HEK293 (cell line): ENCODE results near the gene MAP3K12.

Experiments
- MZF1 ChIP-seq: fragments of 450-650 bp; formaldehyde crosslinking; IDR thresholded peaks from 2 replicates; pipeline ENCODE4 v1.5.1; 2017; ENCODE audit warnings: missing biosample characterization, missing genetic modification characterization, borderline replicate concordance
- RBAK ChIP-seq: fragments of 450-650 bp; formaldehyde crosslinking; IDR thresholded peaks from 2 replicates; pipeline ENCODE4 v1.5.1; 2016; ENCODE audit warnings: missing biosample characterization, missing genetic modification characterization
- YY1 ChIP-seq: fragments of 450-650 bp; formaldehyde crosslinking; IDR thresholded peaks from 2 replicates; pipeline ENCODE4 v1.5.1; 2018; ENCODE audit warnings: missing biosample characterization, missing genetic modification characterization
- YY2 ChIP-seq: fragments of 450-650 bp; formaldehyde crosslinking; IDR thresholded peaks from 2 replicates; pipeline ENCODE4 v1.5.1; 2016; ENCODE audit warnings: missing biosample characterization, missing genetic modification characterization
- ZBTB8A ChIP-seq: fragments of 450-650 bp; formaldehyde crosslinking; IDR thresholded peaks from 2 replicates; pipeline ENCODE4 v1.5.1; 2016; ENCODE audit warnings: missing biosample characterization, missing genetic modification characterization
- ZNF121 ChIP-seq: fragments of 450-650 bp; formaldehyde crosslinking; IDR thresholded peaks from 2 replicates; pipeline ENCODE4 v1.5.1; 2016; ENCODE audit warnings: missing biosample characterization, missing genetic modification characterization
- ZNF138 ChIP-seq: fragments of 450-650 bp; formaldehyde crosslinking; IDR thresholded peaks from 2 replicates; pipeline ENCODE4 v1.5.1; 2016; ENCODE audit warnings: missing biosample characterization, missing genetic modification characterization, borderline replicate concordance
- ZNF155 ChIP-seq: fragments of 450-650 bp; formaldehyde crosslinking; IDR thresholded peaks from 2 replicates; pipeline ENCODE4 v1.5.1; 2016; ENCODE audit warnings: missing biosample characterization, missing genetic modification characterization
- ZNF16 ChIP-seq: fragments of 450-650 bp; formaldehyde crosslinking; IDR thresholded peaks from 2 replicates; pipeline ENCODE4 v1.5.1; 2016; ENCODE audit warnings: low read depth, missing biosample characterization, missing genetic modification characterization
- ZNF223 ChIP-seq: fragments of 450-650 bp; formaldehyde crosslinking; IDR thresholded peaks from 2 replicates; pipeline ENCODE4 v1.5.1; 2016; ENCODE audit warnings: missing biosample characterization, missing genetic modification characterization
- ZNF248 ChIP-seq: fragments of 450-650 bp; formaldehyde crosslinking; IDR thresholded peaks from 2 replicates; pipeline ENCODE4 v1.5.1; 2017; ENCODE audit warnings: missing biosample characterization, missing genetic modification characterization
- ZNF302 ChIP-seq: fragments of 450-650 bp; formaldehyde crosslinking; IDR thresholded peaks from 2 replicates; pipeline ENCODE4 v1.5.1; 2016; ENCODE audit warnings: missing biosample characterization, missing genetic modification characterization, low read depth
- ZNF335 ChIP-seq: fragments of 450-650 bp; formaldehyde crosslinking; conservative IDR thresholded peaks from 2 replicates; pipeline ENCODE4 v1.5.1; 2016; ENCODE audit warnings: missing biosample characterization, missing genetic modification characterization
- ZNF404 ChIP-seq: fragments of 450-650 bp; formaldehyde crosslinking; IDR thresholded peaks from 2 replicates; pipeline ENCODE4 v1.5.1; 2017; ENCODE audit warnings: missing biosample characterization, missing genetic modification characterization
- ZNF530 ChIP-seq: fragments of 450-650 bp; formaldehyde crosslinking; IDR thresholded peaks from 2 replicates; pipeline ENCODE4 v1.5.1; 2016; ENCODE audit warnings: low read depth, missing biosample characterization, missing genetic modification characterization
- ZNF544 ChIP-seq: fragments of 450-650 bp; formaldehyde crosslinking; IDR thresholded peaks from 2 replicates; pipeline ENCODE4 v1.5.0; 2017; ENCODE audit warnings: missing biosample characterization, missing genetic modification characterization
- ZNF548 ChIP-seq: fragments of 450-650 bp; formaldehyde crosslinking; IDR thresholded peaks from 2 replicates; pipeline ENCODE4 v1.5.1; 2016; ENCODE audit warnings: missing biosample characterization, missing genetic modification characterization
- ZNF558 ChIP-seq: fragments of 450-650 bp; formaldehyde crosslinking; IDR thresholded peaks from 2 replicates; pipeline ENCODE4 v1.5.1; 2016; ENCODE audit warnings: missing biosample characterization, missing genetic modification characterization
- ZNF623 ChIP-seq: fragments of 450-650 bp; formaldehyde crosslinking; IDR thresholded peaks from 2 replicates; pipeline ENCODE4 v1.5.1; 2016; ENCODE audit warnings: missing biosample characterization, missing genetic modification characterization
- ZNF626 ChIP-seq: fragments of 450-650 bp; sonication (Bioruptor Pico); formaldehyde crosslinking; IDR thresholded peaks from 2 replicates; pipeline ENCODE4 v1.5.1; 2018; ENCODE audit warnings: missing biosample characterization, missing genetic modification characterization, inconsistent platforms
- ZNF664 ChIP-seq: fragments of 450-650 bp; formaldehyde crosslinking; IDR thresholded peaks from 2 replicates; pipeline ENCODE4 v1.5.1; 2016; ENCODE audit warnings: missing biosample characterization, missing genetic modification characterization
- ZNF707 ChIP-seq: fragments of 450-650 bp; formaldehyde crosslinking; IDR thresholded peaks from 2 replicates; pipeline ENCODE4 v1.5.1; 2016; ENCODE audit warnings: missing biosample characterization, missing genetic modification characterization
- ZNF76 ChIP-seq: fragments of 450-650 bp; formaldehyde crosslinking; IDR thresholded peaks from 2 replicates; pipeline ENCODE4; 2016; ENCODE audit warnings: low read depth, missing biosample characterization, missing genetic modification characterization, borderline replicate concordance
- TF ChIP-seq, protein P1 (sequence below): fragments of 450-650 bp; formaldehyde crosslinking; IDR thresholded peaks from 2 replicates; pipeline ENCODE4 v1.5.1; 2017; ENCODE audit warnings: missing biosample characterization, missing genetic modification characterization
- TF ChIP-seq, protein P2 (sequence below): fragments of 450-650 bp; formaldehyde crosslinking; IDR thresholded peaks from 2 replicates; pipeline ENCODE4 v1.5.1; 2017; ENCODE audit warnings: missing biosample characterization, missing genetic modification characterization
- TF ChIP-seq, protein P3 (sequence below): fragments of 450-650 bp; formaldehyde crosslinking; IDR thresholded peaks from 2 replicates; pipeline ENCODE4 v1.5.1; 2017; ENCODE audit warnings: missing biosample characterization, missing genetic modification characterization
- TF ChIP-seq, protein P4 (sequence below): fragments of 450-650 bp; formaldehyde crosslinking; IDR thresholded peaks from 2 replicates; pipeline ENCODE4 v1.5.1; 2016; ENCODE audit warnings: missing biosample characterization, missing genetic modification characterization
- TF ChIP-seq, protein P5 (sequence below): fragments of 450-650 bp; formaldehyde crosslinking; optimal IDR thresholded peaks from 2 replicates; pipeline ENCODE3; 2016; ENCODE audit warnings: missing biosample characterization, mild to moderate bottlenecking, missing genetic modification characterization
- TF ChIP-seq, protein P6 (sequence below): fragments of 450-650 bp; formaldehyde crosslinking; IDR thresholded peaks from 2 replicates; pipeline ENCODE4 v1.5.1; 2016; ENCODE audit warnings: missing biosample characterization, missing genetic modification characterization

The MAP3K12 gene

DNA sequence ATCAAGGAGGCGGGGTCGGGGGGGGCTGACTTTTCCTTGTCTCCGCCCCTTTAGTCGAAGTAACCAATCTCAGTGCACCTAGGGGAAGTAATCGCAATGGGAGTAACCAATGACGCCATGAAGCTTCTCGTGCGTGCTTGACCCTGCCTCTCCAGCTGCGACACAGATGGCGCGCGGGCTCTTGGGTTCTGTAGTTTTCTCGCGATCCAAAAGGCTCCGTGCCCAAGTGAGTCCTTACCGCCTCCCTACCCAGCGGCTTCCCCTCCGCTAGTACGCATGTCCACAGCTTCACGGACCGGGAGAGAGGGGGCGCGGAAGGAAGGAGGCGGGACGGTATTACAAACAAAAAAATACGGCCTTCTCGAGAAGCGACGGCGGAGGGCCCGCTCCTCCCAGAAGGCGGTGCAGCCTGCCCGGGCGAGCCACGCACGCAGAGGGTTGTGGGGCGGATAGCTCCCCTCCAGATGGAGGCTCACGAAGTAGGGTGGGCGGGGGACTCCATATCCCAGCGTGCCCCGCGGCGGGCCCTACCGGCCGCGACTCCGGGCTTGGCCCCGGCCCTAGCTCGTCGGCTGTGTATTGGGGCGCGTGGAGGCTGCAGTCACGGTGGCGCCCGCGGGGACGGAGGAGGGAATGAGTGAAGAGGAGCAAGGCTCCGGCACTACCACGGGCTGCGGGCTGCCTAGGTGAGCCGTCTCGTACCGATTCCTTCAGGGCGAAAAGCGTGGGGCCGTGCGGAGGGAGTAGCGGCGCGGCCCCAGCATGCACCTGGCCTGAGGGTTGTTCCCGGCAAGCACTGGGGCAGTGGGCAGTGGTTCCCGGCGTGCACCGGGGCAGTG lies 1.7 kb upstream of the MAP3K12 start, which contains the start of gene TARBP2 (continued):
- TF ChIP-seq, protein P1, sequence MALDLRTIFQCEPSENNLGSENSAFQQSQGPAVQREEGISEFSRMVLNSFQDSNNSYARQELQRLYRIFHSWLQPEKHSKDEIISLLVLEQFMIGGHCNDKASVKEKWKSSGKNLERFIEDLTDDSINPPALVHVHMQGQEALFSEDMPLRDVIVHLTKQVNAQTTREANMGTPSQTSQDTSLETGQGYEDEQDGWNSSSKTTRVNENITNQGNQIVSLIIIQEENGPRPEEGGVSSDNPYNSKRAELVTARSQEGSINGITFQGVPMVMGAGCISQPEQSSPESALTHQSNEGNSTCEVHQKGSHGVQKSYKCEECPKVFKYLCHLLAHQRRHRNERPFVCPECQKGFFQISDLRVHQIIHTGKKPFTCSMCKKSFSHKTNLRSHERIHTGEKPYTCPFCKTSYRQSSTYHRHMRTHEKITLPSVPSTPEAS: peak; percentile 69
- TF ChIP-seq ZBTB8A (peak; percentile 82), ZNF223 (tag by site-specific recombination) (no peak), ZNF155 (tag by site-specific recombination) (no peak), RBAK (tag by site-specific recombination) (no peak), ZNF138 (tag by site-specific recombination) (no peak), ZNF530 (no peak), ZNF707 (tag by site-specific recombination) (no peak), ZNF404 (tag by site-specific recombination) (no peak), ZNF548 (tag by site-specific recombination) (no peak), ZNF16 (tag by site-specific recombination) (no peak), ZNF664 (tag by site-specific recombination) (no peak), ZNF544 (no peak), MZF1 (tag by site-specific recombination) (peak; percentile 99), ZNF121 (tag by site-specific recombination) (peak; percentile 66), ZNF623 (tag by site-specific recombination) (no peak), ZNF558 (tag by site-specific recombination) (no peak), ZNF302 (tag by site-specific recombination) (no peak), ZNF335 (tag by site-specific recombination) (peak; percentile 99), ZNF626 (tag by site-specific recombination) (no peak), YY1 (tag by site-specific recombination) (peak; percentile 77), ZNF248 (no peak), ZNF76 (tag by site-specific recombination) (peak; percentile 100), YY2 (peak; percentile 70)
- TF ChIP-seq, protein P2, sequence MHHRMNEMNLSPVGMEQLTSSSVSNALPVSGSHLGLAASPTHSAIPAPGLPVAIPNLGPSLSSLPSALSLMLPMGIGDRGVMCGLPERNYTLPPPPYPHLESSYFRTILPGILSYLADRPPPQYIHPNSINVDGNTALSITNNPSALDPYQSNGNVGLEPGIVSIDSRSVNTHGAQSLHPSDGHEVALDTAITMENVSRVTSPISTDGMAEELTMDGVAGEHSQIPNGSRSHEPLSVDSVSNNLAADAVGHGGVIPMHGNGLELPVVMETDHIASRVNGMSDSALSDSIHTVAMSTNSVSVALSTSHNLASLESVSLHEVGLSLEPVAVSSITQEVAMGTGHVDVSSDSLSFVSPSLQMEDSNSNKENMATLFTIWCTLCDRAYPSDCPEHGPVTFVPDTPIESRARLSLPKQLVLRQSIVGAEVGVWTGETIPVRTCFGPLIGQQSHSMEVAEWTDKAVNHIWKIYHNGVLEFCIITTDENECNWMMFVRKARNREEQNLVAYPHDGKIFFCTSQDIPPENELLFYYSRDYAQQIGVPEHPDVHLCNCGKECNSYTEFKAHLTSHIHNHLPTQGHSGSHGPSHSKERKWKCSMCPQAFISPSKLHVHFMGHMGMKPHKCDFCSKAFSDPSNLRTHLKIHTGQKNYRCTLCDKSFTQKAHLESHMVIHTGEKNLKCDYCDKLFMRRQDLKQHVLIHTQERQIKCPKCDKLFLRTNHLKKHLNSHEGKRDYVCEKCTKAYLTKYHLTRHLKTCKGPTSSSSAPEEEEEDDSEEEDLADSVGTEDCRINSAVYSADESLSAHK (tag by site-specific recombination): peak; percentile 66
- TF ChIP-seq, protein P3, sequence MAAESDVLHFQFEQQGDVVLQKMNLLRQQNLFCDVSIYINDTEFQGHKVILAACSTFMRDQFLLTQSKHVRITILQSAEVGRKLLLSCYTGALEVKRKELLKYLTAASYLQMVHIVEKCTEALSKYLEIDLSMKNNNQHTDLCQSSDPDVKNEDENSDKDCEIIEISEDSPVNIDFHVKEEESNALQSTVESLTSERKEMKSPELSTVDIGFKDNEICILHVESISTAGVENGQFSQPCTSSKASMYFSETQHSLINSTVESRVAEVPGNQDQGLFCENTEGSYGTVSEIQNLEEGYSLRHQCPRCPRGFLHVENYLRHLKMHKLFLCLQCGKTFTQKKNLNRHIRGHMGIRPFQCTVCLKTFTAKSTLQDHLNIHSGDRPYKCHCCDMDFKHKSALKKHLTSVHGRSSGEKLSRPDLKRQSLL (tag by site-specific recombination): no peak
- TF ChIP-seq, protein P4, sequence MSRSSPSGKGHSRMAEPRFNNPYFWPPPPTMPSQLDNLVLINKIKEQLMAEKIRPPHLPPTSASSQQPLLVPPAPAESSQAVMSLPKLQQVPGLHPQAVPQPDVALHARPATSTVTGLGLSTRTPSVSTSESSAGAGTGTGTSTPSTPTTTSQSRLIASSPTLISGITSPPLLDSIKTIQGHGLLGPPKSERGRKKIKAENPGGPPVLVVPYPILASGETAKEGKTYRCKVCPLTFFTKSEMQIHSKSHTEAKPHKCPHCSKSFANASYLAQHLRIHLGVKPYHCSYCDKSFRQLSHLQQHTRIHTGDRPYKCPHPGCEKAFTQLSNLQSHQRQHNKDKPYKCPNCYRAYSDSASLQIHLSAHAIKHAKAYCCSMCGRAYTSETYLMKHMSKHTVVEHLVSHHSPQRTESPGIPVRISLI: no peak
- TF ChIP-seq, protein P5, sequence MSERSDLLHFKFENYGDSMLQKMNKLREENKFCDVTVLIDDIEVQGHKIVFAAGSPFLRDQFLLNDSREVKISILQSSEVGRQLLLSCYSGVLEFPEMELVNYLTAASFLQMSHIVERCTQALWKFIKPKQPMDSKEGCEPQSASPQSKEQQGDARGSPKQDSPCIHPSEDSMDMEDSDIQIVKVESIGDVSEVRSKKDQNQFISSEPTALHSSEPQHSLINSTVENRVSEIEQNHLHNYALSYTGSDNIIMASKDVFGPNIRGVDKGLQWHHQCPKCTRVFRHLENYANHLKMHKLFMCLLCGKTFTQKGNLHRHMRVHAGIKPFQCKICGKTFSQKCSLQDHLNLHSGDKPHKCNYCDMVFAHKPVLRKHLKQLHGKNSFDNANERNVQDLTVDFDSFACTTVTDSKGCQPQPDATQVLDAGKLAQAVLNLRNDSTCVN (tag by site-specific recombination): peak; percentile 89
- TF ChIP-seq, protein P6, sequence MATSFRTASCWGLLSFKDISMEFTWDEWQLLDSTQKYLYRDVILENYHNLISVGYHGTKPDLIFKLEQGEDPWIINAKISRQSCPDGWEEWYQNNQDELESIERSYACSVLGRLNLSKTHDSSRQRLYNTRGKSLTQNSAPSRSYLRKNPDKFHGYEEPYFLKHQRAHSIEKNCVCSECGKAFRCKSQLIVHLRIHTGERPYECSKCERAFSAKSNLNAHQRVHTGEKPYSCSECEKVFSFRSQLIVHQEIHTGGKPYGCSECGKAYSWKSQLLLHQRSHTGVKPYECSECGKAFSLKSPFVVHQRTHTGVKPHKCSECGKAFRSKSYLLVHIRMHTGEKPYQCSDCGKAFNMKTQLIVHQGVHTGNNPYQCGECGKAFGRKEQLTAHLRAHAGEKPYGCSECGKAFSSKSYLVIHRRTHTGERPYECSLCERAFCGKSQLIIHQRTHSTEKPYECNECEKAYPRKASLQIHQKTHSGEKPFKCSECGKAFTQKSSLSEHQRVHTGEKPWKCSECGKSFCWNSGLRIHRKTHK (tag by site-specific recombination): no peak
